ENCODE data around the gene SCEL.

GRCh38 chr13:77521595-77522367 lies 13.7 kb upstream of the SCEL start:
- TF ChIP-seq CTCF (IDR thresholded peaks at IDR 0.05) (no peak), POLR2A (IDR thresholded peaks at IDR 0.05; ENCODE audit: low read depth) (no peak), POLR2AphosphoS5 (IDR thresholded peaks at IDR 0.05) (no peak)

All from esophagus muscularis mucosa (tissue), 3 donors.